K562 (cell line): Measurements from ENCODE around the gene GOSR1. TPM values are rescaled to one million over a fixed set of nuclear protein-coding genes. Genes with fewer than 3 reads are reported as not detected.
A peak's percentile ranks its signal among the peaks of the same experiment; 100 is the strongest.

Experiments
- ATF7 ChIP-seq: fragments of 450-650 bp; IDR thresholded peaks from 2 replicates; pipeline ENCODE4 v1.7.1; 2014; ENCODE audit warnings: mild to moderate bottlenecking, moderate library complexity
- BRCA1 ChIP-seq, 2 experiments: fragments of 450-650 bp in 1 of 2; sonication (generic) in 1 of 2; formaldehyde crosslinking in 1 of 2; IDR thresholded peaks; 2 replicates each; pipeline versions ENCODE4 v1.5.0 to v1.6.1; 2017 to 2020; ENCODE audit warnings: mild to moderate bottlenecking in 1 of 2, missing genetic modification reagents in 1 of 2
- E2F6 ChIP-seq, 2 experiments: IDR thresholded peaks; 2 replicates each; pipeline ENCODE4 v1.6.1; 2011; ENCODE audit warnings: borderline replicate concordance in 1 of 2, control low read depth in 1 of 2, low read depth in 1 of 2, low read length in 1 of 2, mild to moderate bottlenecking in 1 of 2, mixed read lengths in 1 of 2, moderate library complexity in 1 of 2; ENCODE audit not compliant: insufficient read depth in 1 of 2, insufficient read length in 1 of 2, poor library complexity in 1 of 2, severe bottlenecking in 1 of 2; ENCODE audit errors: extremely low read depth in 1 of 2
- ETV5 ChIP-seq: sonication (generic); formaldehyde crosslinking; IDR thresholded peaks from 2 replicates; pipeline ENCODE4 v1.4.0; 2020; ENCODE audit warnings: low read depth, mild to moderate bottlenecking, missing genetic modification reagents
- MBD2 ChIP-seq: sonication (generic); IDR thresholded peaks from 2 replicates; pipeline ENCODE4 v1.6.1; 2016; ENCODE audit warnings: low read depth, borderline replicate concordance
- MED1 ChIP-seq: sonication (generic); formaldehyde crosslinking; IDR thresholded peaks from 2 replicates; pipeline ENCODE4 v1.8.1; 2023; ENCODE audit warnings: missing genetic modification reagents, borderline replicate concordance
- MYC ChIP-seq, 2 experiments: fragments of 250-450 bp in 1 of 2; sonication (Bioruptor Pico) in 1 of 2; IDR thresholded peaks; 2 replicates each; pipeline versions ENCODE4 v1.5.1 to v1.6.1; 2012 to 2021; ENCODE audit warnings: low read depth in 2 of 2, borderline replicate concordance in 1 of 2, improper control_type of control experiment in 1 of 2, low read length in 1 of 2, mild to moderate bottlenecking in 1 of 2, moderate library complexity in 1 of 2
- NUFIP1 ChIP-seq: fragments of 450-650 bp; IDR thresholded peaks from 2 replicates; pipeline ENCODE4 v1.6.1; 2018; ENCODE audit not compliant: partially characterized antibody
- RAD21 ChIP-seq, 2 experiments: fragments of 250-450 bp in 1 of 2; fragments of 450-650 bp in 1 of 2; sonication (Bioruptor Pico) in 1 of 2; formaldehyde crosslinking in 1 of 2; IDR thresholded peaks in 1 of 2; conservative IDR thresholded peaks in 1 of 2; 2 replicates each; pipeline versions ENCODE4 v1.4.0 to v1.8.0; 2020 to 2022; ENCODE audit warnings: mild to moderate bottlenecking in 2 of 2, moderate library complexity in 1 of 2
- RBM17 ChIP-seq: fragments of 200-400 bp; formaldehyde crosslinking; IDR thresholded peaks from 2 replicates; pipeline ENCODE4 v1.6.1; 2017; ENCODE audit warnings: low read depth, mild to moderate bottlenecking, low read length, borderline replicate concordance
- RBM22 ChIP-seq: fragments of 200-400 bp; formaldehyde crosslinking; IDR thresholded peaks from 2 replicates; pipeline ENCODE4 v1.6.1; 2018; ENCODE audit warnings: low read length, low read depth; ENCODE audit not compliant: poor library complexity, severe bottlenecking
- SP1 ChIP-seq: sonication (generic); formaldehyde crosslinking; IDR thresholded peaks from 2 replicates; pipeline ENCODE4 v1.8.1; 2022; ENCODE audit warnings: mild to moderate bottlenecking, missing genetic modification reagents
- SRSF3 ChIP-seq: fragments of 200-400 bp; formaldehyde crosslinking; IDR thresholded peaks from 2 replicates; pipeline ENCODE4 v1.6.1; 2016; ENCODE audit warnings: mild to moderate bottlenecking, low read length, moderate library complexity; ENCODE audit not compliant: insufficient read depth
- UBTF ChIP-seq, 2 experiments: IDR thresholded peaks; 2 replicates each; pipeline ENCODE4 v1.6.1; 2012; ENCODE audit warnings: improper control_type of control experiment in 2 of 2, low read depth in 2 of 2, low read length in 2 of 2, borderline replicate concordance in 1 of 2
- USF1 ChIP-seq: sonication (generic); formaldehyde crosslinking; IDR thresholded peaks from 2 replicates; pipeline ENCODE4 v1.9.0; 2022; ENCODE audit warnings: mild to moderate bottlenecking, missing genetic modification reagents
- ZBTB12 ChIP-seq: fragments of 250-450 bp; sonication (Bioruptor Pico); IDR thresholded peaks from 2 replicates; pipeline ENCODE4 v1.4.0; 2020
- ZNF311 ChIP-seq: fragments of 250-450 bp; sonication (Bioruptor Pico); IDR thresholded peaks from 2 replicates; pipeline ENCODE4 v1.4.0; 2020; ENCODE audit warnings: mild to moderate bottlenecking, moderate library complexity
- ZNF589 ChIP-seq: fragments of 200-800 bp; sonication (Bioruptor generic); IDR thresholded peaks from 2 replicates; pipeline ENCODE4 v1.6.1; 2016; ENCODE audit warnings: low read depth, missing genetic modification characterization, missing compliant biosample characterization
- polyA plus RNA-seq, 8 experiments: library from polyadenylated mRNA; depleted of rRNA in 4 of 8; stranded (reverse) in 5 of 8; unstranded in 3 of 8; fragments of >200 nt; fragmentation: Nextera tagmentation in 2 of 8; fragmentation: Illumina TruSeq in 1 of 8; extraction: Ambion mirVana in 2 of 8; extraction: Trizol in 1 of 8; gene quantifications; 2 replicates each; pipeline versions ENCODE4 v1.2.1 to v1.2.3, GENCODE V29; 2011 to 2014; ENCODE audit warnings: inconsistent platforms in 1 of 8, missing spikeins in 1 of 8
- total RNA-seq, 7 experiments: library from RNA; depleted of rRNA in 6 of 7; stranded (reverse); fragments of >200 nt in 6 of 7; fragmentation: Illumina TruSeq in 2 of 7; extraction: Trizol in 2 of 7; gene quantifications; 2 replicates each; pipeline versions ENCODE4 v1.2.1 to v1.2.3, GENCODE V29; 2011 to 2021; ENCODE audit warnings: low replicate concordance in 1 of 7

Gene GOSR1
- total and polyA plus RNA-seq, 9 of the 15 experiments (the other 6 are each of a cell fraction or from before 2014, with no cell fraction given): 17.6 to 95.5 (median 33.3) TPM

- peak; percentile 22 to 58; a peak in 3 of 4 replicates for TF ChIP-seq RAD21 (CRISPR knock-in tag; conservative IDR thresholded peaks at IDR 0.05 in 1 of 2, IDR thresholded peaks at IDR 0.05 in 1 of 2)
- TF ChIP-seq NUFIP1: no peak
- TF ChIP-seq SRSF3: 0 out of 2 replicates have a peak, but pooled peaks have one; percentile 66
- TF ChIP-seq BRCA1 (IDR thresholded peaks at IDR 0.05): no peak
- TF ChIP-seq BRCA1 (CRISPR knock-in tag; IDR thresholded peaks at IDR 0.05): no peak
- TF ChIP-seq ZNF589 (CRISPR knock-in tag): peak; percentile 61; the same call in 1 of the 2 replicates
- TF ChIP-seq RBM22: no peak
- TF ChIP-seq ATF7: peak; percentile 73
- 0 out of 2 replicates have a peak, but pooled peaks have one; percentile 45 for TF ChIP-seq ZBTB12 (CRISPR knock-in tag)
- TF ChIP-seq RBM17: no peak
- no peak for TF ChIP-seq ZNF311 (CRISPR knock-in tag)
- peak; percentile 69 for TF ChIP-seq SP1
- TF ChIP-seq USF1 (CRISPR knock-in tag): no peak
- peak in 1 of 2 experiments; percentile 60; a peak in 1 of 4 replicates for TF ChIP-seq UBTF (IDR thresholded peaks at IDR 0.05; ENCODE audit: borderline replicate concordance in 1 of 2, low read depth in 2 of 2, low read length in 2 of 2)
- TF ChIP-seq E2F6 (IDR thresholded peaks at IDR 0.05; ENCODE audit: borderline replicate concordance in 1 of 2, extremely low read depth in 1 of 2, insufficient read depth in 1 of 2, insufficient read length in 1 of 2, low read depth in 1 of 2, low read length in 1 of 2, poor library complexity in 1 of 2, severe bottlenecking in 1 of 2): peak; percentile 52 to 57
- TF ChIP-seq MED1 (CRISPR knock-in tag): no peak
- TF ChIP-seq MYC (IDR thresholded peaks at IDR 0.05; ENCODE audit: low read depth, low read length): peak; percentile 73; the same call in 1 of the 2 replicates
- no peak for TF ChIP-seq MYC (CRISPR knock-in tag; IDR thresholded peaks at IDR 0.05; ENCODE audit: borderline replicate concordance, low read depth)
- TF ChIP-seq MBD2: peak; percentile 78; the same call in 1 of the 2 replicates
- peak; percentile 74; the same call in 1 of the 2 replicates for TF ChIP-seq ETV5 (CRISPR knock-in tag)
These were observed at the start of gene GOSR1 (continued) for GRCh38 chr17:30477083-30477773.
